Measurements from ENCODE around the gene HUNK.

HUNK gene

GRCh38 chr21:31879241-31879650 lies 6.4 kb downstream of the HUNK start:
- H3K27ac ChIP-seq: no peak overlapping the region
- TF ChIP-seq, protein P1, sequence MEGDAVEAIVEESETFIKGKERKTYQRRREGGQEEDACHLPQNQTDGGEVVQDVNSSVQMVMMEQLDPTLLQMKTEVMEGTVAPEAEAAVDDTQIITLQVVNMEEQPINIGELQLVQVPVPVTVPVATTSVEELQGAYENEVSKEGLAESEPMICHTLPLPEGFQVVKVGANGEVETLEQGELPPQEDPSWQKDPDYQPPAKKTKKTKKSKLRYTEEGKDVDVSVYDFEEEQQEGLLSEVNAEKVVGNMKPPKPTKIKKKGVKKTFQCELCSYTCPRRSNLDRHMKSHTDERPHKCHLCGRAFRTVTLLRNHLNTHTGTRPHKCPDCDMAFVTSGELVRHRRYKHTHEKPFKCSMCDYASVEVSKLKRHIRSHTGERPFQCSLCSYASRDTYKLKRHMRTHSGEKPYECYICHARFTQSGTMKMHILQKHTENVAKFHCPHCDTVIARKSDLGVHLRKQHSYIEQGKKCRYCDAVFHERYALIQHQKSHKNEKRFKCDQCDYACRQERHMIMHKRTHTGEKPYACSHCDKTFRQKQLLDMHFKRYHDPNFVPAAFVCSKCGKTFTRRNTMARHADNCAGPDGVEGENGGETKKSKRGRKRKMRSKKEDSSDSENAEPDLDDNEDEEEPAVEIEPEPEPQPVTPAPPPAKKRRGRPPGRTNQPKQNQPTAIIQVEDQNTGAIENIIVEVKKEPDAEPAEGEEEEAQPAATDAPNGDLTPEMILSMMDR (IDR thresholded peaks at IDR 0.05): no peak
- TF ChIP-seq ZFX (IDR thresholded peaks at IDR 0.05; ENCODE audit: borderline replicate concordance): no peak

GRCh38 chr21:31879911-31880310 lies 7.1 kb downstream of the HUNK start:
- TF ChIP-seq, protein P1 (IDR thresholded peaks at IDR 0.05): no peak
- TF ChIP-seq ZFX (IDR thresholded peaks at IDR 0.05; ENCODE audit: borderline replicate concordance): no peak
- H3K27ac ChIP-seq: no peak overlapping the region

GRCh38 chr21:31880816-31881215 lies 8.0 kb downstream of the HUNK start:
- H3K27ac ChIP-seq: no peak overlapping the region
- TF ChIP-seq ZFX (IDR thresholded peaks at IDR 0.05; ENCODE audit: borderline replicate concordance): no peak
- TF ChIP-seq, protein P1 (IDR thresholded peaks at IDR 0.05): no peak

GRCh38 chr21:31882711-31883110 lies 9.9 kb downstream of the HUNK start:
- H3K27ac ChIP-seq: no peak overlapping the region
- no peak for TF ChIP-seq ZFX (IDR thresholded peaks at IDR 0.05; ENCODE audit: borderline replicate concordance)
- TF ChIP-seq, protein P1 (IDR thresholded peaks at IDR 0.05): no peak

DNA sequence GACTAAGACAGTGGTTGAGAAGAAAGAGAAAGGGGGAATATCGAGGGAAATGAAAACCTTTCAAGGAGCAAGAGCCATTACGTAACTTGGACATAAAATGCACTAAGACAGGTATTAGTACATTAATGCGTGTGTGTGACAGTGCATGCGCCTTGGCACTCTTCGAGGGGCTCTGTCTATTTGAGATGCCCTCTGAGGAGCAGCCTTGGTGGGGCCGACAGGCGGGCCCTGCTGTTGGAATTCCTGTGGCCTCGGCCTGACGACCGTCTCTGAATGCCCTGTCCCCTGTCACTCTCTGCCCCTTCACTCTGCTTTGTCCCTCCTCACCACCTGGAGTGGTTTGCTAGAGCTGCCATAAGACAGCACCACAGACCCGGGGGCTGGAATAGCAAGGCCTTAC lies 12.3 kb downstream of the HUNK start:
- no peak for TF ChIP-seq ZFX (IDR thresholded peaks at IDR 0.05; ENCODE audit: borderline replicate concordance)
- TF ChIP-seq, protein P1 (IDR thresholded peaks at IDR 0.05): no peak

DNA sequence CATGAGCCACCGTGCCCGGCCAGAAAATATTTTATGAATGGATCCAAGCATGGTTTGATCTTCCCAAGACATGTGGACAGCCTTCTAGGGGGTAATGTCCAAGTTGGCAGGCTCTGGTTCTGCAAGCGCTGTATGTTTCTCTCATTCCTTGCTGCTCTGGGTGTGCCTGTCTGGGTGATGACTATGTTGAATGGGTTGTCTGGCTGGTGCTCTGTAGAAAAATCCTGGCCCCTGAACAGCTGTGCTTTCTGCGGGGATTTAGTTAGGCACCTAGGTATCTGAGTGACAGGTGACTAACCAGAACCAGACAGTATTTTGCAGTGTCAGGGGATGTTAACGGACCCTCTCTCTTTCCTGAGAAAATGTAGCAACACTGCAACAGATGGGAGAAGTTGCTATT lies 14.1 kb downstream of the HUNK start:
- TF ChIP-seq, protein P1 (IDR thresholded peaks at IDR 0.05): no peak
- no peak overlapping the region for H3K27ac ChIP-seq

More for the DNA sequence above, 12.3 kb downstream of the HUNK start:
- H3K27ac ChIP-seq: no peak overlapping the region

DNA sequence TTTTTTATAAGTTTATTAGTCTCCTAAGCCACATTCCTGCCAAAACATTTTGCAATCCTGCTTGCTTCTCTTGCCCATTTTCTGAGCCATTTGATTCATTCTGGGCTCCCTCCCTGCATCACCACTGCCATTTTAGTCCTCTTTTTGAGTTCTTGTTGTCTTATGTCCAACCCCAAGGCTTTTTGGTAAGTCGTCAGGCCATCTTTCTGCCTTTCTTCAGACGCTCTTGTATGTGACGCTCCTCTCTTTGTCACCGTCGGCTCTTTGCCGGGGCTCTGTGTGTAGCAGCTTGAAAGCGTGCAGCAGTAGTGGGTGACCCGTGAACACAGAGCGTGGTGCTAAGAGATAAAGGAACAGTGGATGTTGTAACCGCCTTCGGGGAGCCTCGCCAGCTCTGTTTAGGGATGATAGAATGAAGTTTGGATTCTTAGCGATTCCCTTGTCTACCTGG lies 14.6 kb downstream of the HUNK start:
- H3K27ac ChIP-seq: no peak overlapping the region
- TF ChIP-seq, protein P1 (IDR thresholded peaks at IDR 0.05): no peak
- TF ChIP-seq ZFX (IDR thresholded peaks at IDR 0.05; ENCODE audit: borderline replicate concordance): no peak

All from 22Rv1 (cell line).